Activated CD4-positive, alpha-beta T cell treated with anti-CD3 and anti-CD28 coated beads for 48 hours (primary cell): Measurements from ENCODE around the gene HACD3.
"Not testable (repeated sequence)": the region's sequence is repeated elsewhere in the genome, so short reads cannot be mapped to it uniquely, and the experiment has no call there.

Experiments used
- DNase-seq: peaks from one replicate; pipeline ENCODE4 v3.0.0-alpha.2; 2020

Gene HACD3

GRCh38 chr15:65603559-65603958 lies 73.3 kb downstream of the HACD3 start:
- DNase-seq, result no peak

DNA sequence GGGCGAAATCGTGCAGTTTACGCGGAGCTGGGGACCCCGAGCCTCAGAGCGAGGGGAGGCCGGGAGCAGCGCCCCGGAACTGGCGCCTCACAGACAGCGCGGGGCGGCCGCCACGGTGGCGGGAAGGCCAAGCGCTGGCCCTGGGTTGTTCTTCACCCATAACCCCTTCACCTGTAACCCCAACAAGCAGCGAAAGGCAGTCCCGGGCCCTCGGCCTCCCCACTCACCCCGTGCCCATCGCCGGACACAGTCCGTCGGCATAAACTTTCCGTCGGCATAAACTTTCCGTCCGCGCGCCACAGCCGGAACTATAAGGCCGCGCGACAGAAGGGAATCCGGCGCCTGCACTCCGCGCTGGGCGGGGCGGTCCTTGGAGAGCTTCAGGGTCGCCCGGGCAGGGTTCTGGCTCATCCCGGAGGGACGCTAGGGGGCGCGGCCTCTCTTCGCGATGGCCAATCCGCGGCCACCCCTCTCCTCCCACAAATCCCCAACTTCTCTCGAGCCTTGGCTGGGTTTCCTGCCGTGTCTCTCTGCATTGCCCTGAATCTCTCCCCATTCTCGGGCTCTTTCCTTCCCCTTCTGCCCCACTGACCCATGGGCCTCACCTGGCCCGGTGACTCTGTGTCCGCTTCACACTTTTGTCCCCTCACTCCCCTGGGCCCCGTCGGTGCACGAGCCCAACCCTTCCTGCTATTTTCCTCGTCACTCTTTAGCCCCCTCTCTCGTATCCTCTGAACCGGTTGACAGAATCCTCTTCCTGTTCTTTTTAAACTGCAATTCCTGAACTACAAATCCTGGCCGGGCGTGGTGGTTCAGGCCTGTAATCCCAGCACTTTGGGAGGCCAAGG lies 80.8 kb downstream of the HACD3 start, which contains the start of gene INTS14:
INTS14 (minus strand) TSS at position 261 of the 848 bp plus-strand sequence. CDS start 3,751 bp downstream, outside the sequence.
- DNase-seq, result peak; percentile 98

GRCh38 chr15:65611888-65612615 lies 81.8 kb downstream of the HACD3 start:
- no peak for DNase-seq

- DNase-seq, result peak; percentile 14
Measured at GRCh38 chr15:65612616-65612946, 82.3 kb downstream of the HACD3 start.

DNA sequence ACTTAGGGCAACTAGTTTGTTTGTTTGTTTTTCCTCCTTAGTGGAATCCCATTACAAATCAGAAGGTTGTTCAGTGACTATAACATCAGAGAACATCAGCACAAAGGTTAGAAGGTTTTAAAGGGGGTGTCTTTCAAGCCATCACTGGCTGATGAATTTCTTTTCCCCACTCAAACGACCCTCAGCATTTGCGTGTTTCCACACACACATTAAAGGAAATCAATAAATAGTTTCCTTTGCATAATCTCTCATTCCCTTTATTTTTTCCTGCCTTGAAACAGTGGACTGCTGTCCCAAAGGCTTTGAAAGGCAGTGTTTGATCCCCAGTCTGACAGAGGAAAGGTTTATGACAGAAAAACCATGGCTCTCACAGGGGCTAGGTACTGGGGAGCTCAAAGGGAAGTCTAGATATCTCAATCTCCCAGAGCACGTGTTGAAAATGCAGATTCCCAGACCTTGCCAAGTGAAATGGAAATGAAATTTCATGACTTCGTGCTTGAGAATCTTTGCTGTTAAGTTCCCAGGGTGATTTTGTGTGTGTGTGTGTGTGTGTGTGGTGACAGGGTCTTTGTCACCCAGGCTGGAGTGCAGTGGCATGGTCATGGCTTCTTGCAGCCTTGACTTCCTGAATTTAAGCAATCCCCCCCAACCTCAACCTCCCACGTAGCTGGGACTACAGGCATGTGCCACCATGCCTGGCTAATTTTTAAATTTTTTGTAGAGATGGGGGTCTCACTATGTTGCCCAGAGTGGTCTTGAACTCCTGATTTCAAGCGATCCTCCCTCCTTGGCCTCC lies 82.9 kb downstream of the HACD3 start:
- no peak for DNase-seq

DNA sequence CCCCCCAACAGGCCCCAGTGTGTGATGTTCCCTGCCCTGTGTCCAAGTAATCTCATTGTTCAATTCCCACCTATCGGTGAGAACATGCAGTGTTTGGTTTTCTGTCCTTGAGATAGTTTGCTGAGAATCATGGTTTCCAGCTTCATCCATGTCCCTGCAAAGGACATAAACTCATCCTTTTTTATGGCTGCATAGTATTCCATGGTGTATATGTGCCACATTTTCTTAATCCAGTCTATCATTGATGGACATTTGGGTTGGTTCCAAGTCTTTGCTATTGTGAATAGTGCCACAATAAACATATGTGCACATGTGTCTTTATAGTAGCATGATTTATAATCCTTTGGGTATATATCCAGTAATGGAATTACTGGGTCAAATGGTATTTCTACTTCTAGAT lies 85.6 kb downstream of the HACD3 start:
- DNase-seq, result not testable (repeated sequence)

GRCh38 chr15:65618560-65619109 lies 88.4 kb downstream of the HACD3 start:
- no peak for DNase-seq

GRCh38 chr15:65619626-65620290 lies 89.5 kb downstream of the HACD3 start:
- DNase-seq, result no peak

DNA sequence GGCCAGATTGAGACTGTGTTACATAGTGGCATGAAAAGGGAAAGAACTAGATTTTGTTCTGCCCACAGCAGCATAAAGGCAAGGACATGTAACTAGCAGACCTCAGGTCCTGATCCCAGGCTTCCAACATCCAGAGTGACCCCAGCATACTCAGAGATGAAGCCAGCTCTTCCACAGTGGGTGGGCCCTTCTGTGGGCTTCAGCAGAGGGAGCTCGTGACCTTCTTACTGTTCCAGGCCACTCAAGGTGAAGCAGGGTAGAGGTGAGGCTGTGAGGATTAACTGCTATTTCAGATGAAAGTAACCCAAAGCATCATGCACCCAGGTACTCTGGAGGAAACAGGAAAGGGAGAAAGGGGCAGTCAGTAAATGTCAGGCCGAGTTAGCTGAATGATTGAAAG lies 90.6 kb downstream of the HACD3 start:
- DNase-seq, result no peak

GRCh38 chr15:65621638-65622037 lies 91.4 kb downstream of the HACD3 start, which contains the start of gene SLC24A1:
TSS of gene SLC24A1 (plus strand) at chr15:65621938. CDS start at chr15:65624081, 2,143 bp downstream.
- no peak for DNase-seq

DNA sequence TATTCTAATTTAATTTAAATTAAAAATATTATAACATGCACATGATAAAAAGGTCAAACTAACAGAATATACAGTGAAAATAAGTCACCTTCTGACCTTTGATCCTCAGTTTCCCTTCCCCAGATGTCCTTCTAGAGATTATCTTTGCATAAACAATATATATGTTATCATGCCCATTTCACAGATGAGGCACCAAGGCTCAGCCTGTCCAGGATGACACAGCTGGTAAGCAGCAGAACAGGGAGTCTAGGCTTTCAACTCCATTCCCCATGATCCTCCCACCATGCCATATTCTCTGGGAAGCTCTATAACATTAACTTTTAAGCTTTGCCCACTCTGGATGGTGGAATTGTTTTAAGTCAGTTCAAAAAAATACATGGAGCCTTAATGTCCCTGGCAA lies 92.8 kb downstream of the HACD3 start:
- no peak for DNase-seq

GRCh38 chr15:65626856-65627255 lies 96.6 kb downstream of the HACD3 start:
- DNase-seq, result no peak
